Chondrocyte (in vitro differentiated cells): ENCODE measurements around the gene USP21. TPM values are rescaled to one million over a fixed set of nuclear protein-coding genes. Genes with fewer than 3 reads are reported as not detected.

Experiments
- DNase-seq: peaks from one replicate; pipeline ENCODE4 v3.0.0; 2021; ENCODE audit warnings: mixed read lengths, low spot score
- H3K27ac Mint-ChIP-seq: one replicate; pipeline ENCODE4 v1.8.0; 2021; ENCODE audit warnings: mild to moderate bottlenecking, moderate library complexity, mixed read lengths; ENCODE audit not compliant: unreplicated experiment
- H3K27me3 Mint-ChIP-seq: 2 replicates; pipeline ENCODE4 v1.8.0; 2021; ENCODE audit warnings: low read depth, mixed read lengths
- H3K36me3 Mint-ChIP-seq: 2 replicates; pipeline ENCODE4 v1.8.0; 2021; ENCODE audit warnings: low read depth, mixed read lengths
- H3K4me1 Mint-ChIP-seq: 2 replicates; pipeline ENCODE4 v1.8.0; 2021; ENCODE audit warnings: low read depth, mild to moderate bottlenecking, mixed read lengths
- H3K4me3 Mint-ChIP-seq: one replicate; pipeline ENCODE4 v1.8.0; 2021; ENCODE audit warnings: mild to moderate bottlenecking, moderate library complexity, mixed read lengths; ENCODE audit not compliant: unreplicated experiment
- H3K9me3 Mint-ChIP-seq: 2 replicates; pipeline ENCODE4 v1.8.0; 2021; ENCODE audit warnings: low read depth, mixed read lengths
- CTCF ChIP-seq: fragments of 200-600 bp; sonication (generic); IDR thresholded peaks from 2 replicates; pipeline ENCODE4 v1.5.0; 2021; ENCODE audit warnings: antibody characterized with exemption, mild to moderate bottlenecking, moderate library complexity
- total RNA-seq: library from RNA; stranded (reverse); gene quantifications from 3 replicates; pipeline ENCODE4 v1.2.1, GENCODE V29; 2021

Gene USP21
- total RNA-seq, 1 donor from 2014 or later: 16.0 TPM

- H3K36me3 Mint-ChIP-seq: peaks cover 25% of the 10 kb centered on the region
- peak overlapping the region; percentile 74 for H3K27ac Mint-ChIP-seq
- H3K4me1 Mint-ChIP-seq: peaks cover 33% of the 10 kb centered on the region
- TF ChIP-seq CTCF: no peak
- H3K4me3 Mint-ChIP-seq: no peak overlapping the region
- DNase-seq: no peak
- no peaks in the 10 kb centered on the region for H3K27me3 Mint-ChIP-seq
- H3K9me3 Mint-ChIP-seq: no peaks in the 10 kb centered on the region
These were observed 47.3 kb downstream of the USP21 start for GRCh38 chr1:161206411-161207140.

- no peak overlapping the region for H3K4me3 Mint-ChIP-seq
- no peak overlapping the region for H3K27ac Mint-ChIP-seq
- peaks cover 29% of the 10 kb centered on the region for H3K4me1 Mint-ChIP-seq
These were observed 47.9 kb downstream of the USP21 start for GRCh38 chr1:161207173-161207572.

GRCh38 chr1:161209790-161210409 is 50.6 kb downstream of the USP21 start:
- peak; percentile 93 for TF ChIP-seq CTCF
- Mint-ChIP-seq H3K36me3 (peaks cover 41% of the 10 kb centered on the region), H3K27me3 (no peaks in the 10 kb centered on the region), H3K27ac (no peak overlapping the region), H3K9me3 (no peaks in the 10 kb centered on the region), H3K4me3 (no peak overlapping the region), H3K4me1 (peaks cover 10% of the 10 kb centered on the region)
- no peak for DNase-seq

More at GRCh38 chr1:161207173-161207572, 47.9 kb downstream of the USP21 start:
- TF ChIP-seq CTCF: no peak
- peaks cover 29% of the 10 kb centered on the region for H3K36me3 Mint-ChIP-seq
- H3K27me3 Mint-ChIP-seq: no peaks in the 10 kb centered on the region
- H3K9me3 Mint-ChIP-seq: no peaks in the 10 kb centered on the region
- no peak for DNase-seq

- Mint-ChIP-seq H3K9me3 (no peaks in the 10 kb centered on the region), H3K27me3 (no peaks in the 10 kb centered on the region), H3K4me1 (peaks cover 10% of the 10 kb centered on the region)
These were observed 55.1 kb downstream of the USP21 start for GRCh38 chr1:161214369-161214768.

More at GRCh38 chr1:161214369-161214768, 55.1 kb downstream of the USP21 start:
- no peak for DNase-seq
- no peak for TF ChIP-seq CTCF
- Mint-ChIP-seq H3K4me3 (no peak overlapping the region), H3K36me3 (peaks cover 35% of the 10 kb centered on the region), H3K27ac (no peak overlapping the region)
